Stimulated activated CD4-positive, alpha-beta T cell treated with anti-CD3 and anti-CD28 coated beads, Interleukin-4, amount 100 ng/mL, for 1 hour (primary cell): ENCODE data around the gene STAT3.
"Not testable (repeated sequence)": the region's sequence is repeated elsewhere in the genome, so short reads cannot be mapped to it uniquely, and the experiment has no call there.

Source experiments
- DNase-seq: peaks from one replicate; pipeline ENCODE4 v3.0.0-alpha.2; 2020

The STAT3 gene

DNA sequence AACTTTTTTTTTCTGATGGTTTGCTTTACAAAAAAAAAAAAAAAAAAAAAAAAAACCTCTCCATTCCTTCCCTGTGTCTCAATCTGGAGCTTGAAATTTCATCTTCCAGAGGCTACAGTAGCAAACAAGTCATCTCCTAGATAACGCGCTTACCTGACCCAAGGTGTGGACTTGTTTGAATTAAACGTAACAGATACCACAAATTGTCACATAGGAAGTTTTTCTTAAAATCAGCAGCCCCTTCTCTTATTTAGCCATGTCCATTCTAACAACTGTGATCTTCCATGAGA is 114.0 kb downstream of the STAT3 start:
- no peak for DNase-seq

DNA sequence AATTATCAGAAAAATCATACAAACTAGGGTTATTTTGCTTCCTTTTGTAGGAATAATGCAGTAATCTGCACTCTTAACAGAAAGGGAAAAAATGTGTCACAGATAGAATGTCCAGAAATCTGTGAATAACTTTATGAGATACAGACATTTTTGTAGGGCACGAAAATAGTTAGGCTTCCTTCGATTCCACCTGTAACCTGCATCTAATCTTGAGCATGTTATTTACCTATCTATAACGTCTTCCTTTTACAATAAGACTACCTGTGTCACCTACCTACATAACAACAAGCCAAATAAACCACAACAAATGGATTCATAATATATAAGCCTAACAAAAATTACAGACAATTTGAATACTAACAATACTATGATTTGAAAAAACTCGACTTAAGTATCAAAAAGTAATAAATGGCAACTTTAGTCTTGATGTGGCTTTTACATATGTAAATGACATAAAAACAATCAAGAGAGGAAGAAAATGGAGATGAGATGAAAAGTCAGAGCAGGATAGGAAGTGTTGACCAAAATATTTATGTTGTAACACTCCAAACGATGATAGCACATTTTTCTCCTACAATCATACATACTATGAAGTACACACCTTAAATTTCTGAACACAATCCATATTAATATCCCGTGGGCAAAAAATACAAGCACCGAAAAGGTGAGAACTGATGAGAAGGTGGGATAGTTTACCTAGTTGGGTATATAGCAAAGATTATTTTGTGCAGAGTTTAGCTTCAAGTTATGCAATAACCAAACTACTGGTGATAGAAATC is 114.6 kb downstream of the STAT3 start:
- no peak for DNase-seq

DNA sequence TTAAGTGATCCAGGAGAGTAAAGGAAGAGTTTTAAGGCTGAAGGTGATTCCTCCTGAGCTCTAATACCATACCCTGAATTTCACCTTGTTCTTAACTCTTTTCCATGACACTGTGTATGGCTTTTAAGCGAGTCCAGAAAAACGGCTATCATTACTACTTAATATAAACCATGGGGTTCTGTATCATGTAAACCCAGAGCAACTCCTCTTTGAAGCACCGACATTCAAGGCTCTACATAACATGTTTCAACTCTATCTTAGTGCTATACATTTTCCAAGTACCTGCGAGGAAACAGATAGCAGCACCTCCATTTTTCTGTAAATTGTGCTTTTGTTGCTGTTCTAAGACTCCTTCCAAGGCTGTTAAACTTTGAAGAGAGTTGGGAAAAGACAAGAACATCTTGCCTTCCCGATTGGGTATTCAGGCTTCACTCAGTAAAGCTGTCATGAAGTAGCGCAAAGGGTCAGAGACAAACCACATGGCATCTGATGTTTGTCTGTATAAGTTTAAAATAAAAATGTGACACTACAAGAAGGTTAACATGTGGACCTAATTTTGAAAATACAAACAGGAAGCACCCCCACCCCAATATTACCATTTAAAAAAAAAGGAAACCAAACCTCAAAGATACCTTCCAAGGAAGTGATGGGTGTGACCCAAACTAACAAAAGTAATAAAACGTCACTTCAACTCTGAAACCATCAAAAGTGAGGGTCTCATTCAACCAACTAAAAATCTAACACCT is 115.9 kb downstream of the STAT3 start:
- no peak for DNase-seq

DNA sequence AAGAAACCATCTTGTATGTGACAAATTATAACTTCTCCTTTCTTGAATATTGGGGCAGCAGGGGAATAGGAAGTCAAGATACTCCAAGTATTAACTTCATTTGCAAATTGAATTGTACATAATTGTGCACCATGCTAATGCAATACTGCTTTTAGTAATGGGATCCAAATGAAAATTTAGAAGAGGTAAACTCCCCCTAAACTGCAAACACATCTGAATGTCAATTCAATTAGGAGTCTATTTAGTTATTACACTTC is 116.5 kb downstream of the STAT3 start:
- DNase-seq = no peak

DNA sequence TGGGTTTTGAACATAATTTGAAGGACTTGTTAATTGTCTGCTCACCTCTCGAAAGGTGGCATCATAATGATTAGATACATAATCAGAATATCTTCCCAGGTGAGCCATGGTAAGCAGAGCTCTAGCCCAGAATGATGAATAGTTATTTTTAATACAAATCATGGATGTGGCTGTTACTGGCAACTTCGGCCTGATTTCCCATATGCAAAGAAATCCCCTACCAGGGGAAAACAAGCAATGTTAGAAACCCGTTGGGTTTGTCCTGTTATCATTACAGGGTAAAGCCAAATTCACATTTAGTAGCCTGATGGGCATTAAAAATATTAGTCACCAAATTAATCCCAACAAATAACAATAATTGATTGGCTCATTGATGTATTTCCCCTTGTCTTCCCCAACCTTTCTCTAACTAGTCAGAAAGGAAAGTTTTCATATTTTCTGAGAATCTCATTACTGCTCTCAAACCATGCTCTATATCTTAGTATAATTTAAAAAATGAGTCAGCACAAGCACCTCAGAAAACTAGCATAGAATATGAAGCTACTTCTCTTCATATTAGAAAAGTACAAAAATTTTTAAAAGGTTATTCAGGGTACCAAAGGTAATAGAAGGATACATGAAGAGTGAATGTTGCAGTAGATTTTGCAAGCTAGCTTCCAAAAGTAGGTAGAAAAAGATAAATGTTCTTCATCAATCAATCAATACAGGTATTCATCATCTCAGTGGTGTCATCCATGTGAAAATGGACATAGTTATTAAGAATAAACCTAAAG is 117.0 kb downstream of the STAT3 start:
- DNase-seq = no peak

DNA sequence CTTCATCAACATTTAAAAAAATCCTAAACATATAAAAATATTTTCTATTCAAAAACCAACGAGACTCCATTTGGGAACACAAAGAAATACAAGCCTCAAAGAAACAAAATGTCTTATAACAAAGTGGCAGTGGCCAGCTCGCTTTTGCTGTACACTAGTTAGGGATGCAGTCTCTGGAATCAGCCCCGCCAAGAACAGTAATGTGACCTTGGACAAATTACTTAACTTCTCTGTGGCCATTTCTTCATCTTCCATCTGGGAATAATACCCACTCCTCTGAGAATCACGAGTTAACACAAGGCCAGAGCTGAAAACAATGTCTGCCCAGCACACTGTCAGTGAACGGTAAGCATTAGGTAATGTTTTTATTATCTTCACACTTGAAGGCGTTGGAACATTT is 117.6 kb downstream of the STAT3 start:
- no peak for DNase-seq

DNA sequence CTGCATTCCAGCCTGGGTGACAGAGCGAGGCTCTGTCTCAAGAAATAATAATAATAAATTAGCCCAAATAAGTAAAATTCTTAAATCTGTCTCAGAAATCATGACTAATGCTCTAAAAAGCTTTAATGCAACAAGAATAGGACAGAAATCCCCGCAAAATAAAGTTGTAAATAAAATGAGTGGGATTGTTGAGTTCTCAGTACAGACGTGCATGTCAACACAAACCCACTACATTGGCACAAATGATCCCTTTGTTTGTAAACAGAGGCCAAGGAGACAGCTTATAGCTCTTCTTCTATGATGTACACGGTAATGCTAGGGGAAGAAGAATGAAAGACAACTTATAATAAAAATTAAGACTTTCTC is 118.1 kb downstream of the STAT3 start:
- DNase-seq = no peak

DNA sequence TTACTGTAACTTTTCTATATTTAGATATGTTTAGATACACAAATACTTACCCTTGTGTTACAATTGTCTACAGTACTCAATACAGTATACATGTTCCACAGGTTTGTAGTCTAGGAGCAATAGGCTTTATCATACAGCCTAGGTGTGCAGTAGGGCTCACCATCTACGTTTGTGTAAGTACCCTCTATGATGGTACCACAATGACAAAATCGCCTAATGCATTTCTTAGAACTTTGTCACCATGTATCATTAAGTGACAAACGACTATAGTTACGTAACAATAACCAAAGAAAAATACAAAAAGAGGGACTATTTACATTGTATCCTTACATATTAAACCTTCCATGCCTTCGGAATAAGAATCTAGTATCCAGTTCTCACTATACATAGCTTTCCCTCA is 120.0 kb downstream of the STAT3 start:
- no peak for DNase-seq

DNA sequence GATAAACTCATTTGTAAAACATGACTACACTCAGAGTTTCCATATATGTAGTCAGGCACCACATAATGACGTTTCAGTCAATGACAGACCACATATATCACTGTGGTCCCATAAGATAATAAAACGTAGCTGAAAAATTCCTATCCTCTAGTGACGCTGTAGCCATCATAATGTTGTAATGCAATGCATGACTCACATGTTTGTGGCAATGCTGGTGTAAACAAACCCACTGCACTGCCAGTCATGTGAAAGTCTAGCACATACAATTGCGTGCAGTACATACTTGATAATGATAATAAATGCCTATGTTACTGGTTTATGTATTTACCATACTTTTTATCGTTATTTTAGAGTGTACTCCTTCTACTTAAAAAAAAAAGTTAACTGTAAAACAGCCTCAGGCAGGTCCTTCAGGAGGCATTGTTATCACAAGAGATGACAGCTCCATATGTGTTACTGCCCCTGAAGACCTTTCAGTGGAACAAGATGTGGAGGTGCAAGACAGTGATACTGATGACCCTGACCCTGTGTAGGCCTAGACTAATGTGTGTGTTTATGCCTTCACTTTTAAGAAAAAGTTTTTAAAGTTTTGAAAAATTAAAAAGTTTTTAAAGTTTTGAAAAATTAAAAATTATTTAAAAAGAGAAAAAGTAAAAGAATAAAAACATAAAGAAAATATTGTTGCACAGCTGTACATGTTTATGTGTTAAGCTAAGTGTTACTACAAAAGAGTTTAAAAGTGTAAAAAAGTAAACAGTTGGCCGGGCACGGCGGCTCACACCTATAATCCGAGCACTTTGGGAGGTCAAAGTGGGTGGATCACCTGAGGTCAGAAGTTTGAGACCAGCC is 121.1 kb downstream of the STAT3 start:
- DNase-seq = no peak

DNA sequence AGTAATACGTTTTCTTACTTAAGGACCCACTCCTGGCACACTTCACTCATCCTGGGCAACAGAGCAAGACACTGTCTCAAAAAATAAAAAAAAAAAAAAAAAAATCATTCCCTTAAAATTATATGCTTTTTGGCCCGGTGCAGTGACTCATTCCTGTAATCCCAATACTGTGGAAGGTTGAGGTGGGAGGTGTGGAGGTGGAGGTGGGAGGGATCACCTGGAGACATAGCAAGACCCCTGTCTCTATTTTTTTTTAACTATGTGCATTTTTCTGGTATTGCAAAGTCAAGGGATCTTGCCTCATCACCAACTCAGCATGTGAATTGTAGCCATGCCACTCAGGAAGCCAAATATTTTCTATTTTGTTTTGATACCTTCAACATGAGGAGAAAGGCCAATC is 121.8 kb downstream of the STAT3 start:
- no peak for DNase-seq

DNA sequence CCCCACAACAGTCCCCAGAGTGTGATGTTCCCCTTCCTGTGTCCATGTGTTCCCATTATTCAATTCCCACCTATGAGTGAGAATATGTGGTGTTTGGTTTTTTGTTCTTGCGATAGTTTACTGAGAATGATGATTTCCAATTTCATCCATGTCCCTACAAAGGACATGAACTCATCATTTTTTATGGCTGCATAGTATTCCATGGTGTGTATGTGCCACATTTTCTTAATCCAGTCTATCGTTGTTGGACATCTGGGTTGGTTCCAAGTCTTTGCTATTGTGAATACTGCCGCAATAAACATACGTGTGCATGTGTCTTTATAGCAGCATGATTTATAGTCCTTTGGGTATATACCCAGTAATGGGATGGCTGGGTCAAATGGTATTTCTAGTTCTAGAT is 123.9 kb downstream of the STAT3 start:
- DNase-seq = not testable (repeated sequence)
